Activated T-helper 1 cell treated with anti-CD3 and anti-CD28 coated beads, Interleukin-2, amount 50 U/mL, for 16 hours (primary cell): Measurements from ENCODE around the gene COL23A1.
"Not testable (repeated sequence)": the region's sequence is repeated elsewhere in the genome, so short reads cannot be mapped to it uniquely, and the experiment has no call there.

Experiments used
- DNase-seq, 2 donors: peaks; one replicate each; pipeline ENCODE4 v3.0.0-alpha.2; 2020; ENCODE audit warnings: low read depth in 1 of 2, low spot score in 1 of 2

Gene COL23A1

DNA sequence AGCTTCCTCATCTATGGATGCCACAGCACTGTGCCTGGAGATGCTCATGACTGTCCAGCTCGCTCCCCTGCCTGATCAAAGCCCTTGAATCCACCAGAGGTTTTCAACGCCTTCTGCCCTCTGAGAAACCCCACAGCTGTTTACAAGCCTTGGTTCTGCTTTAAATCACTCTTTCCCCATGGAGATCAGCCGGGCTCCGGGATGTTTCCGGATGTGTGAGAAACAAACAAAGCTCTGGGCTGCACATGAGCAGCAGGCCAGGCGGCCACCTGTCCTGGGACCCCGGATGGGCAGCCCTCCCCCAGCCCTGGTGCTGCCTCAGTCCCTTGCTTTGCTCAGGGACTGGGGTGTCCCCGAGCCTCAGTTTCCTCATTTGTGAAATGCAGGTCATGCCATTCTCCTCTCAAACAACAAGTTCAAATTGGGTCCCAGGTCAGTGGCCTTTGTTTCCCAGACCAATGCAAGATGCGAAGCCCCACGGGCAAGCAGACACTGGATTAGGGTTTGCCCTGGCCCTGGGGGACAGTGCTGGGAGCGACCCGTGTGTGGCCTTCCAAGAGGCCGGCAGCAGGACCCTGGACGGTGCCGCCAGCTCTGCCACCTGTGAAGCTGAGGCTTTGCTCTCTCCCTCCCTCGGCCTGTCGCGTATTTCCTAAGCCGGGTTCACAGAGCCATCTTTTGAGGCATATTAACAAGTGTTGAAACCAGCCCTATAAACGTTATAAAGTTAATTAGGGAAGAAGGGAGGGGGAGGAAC lies 315.2 kb downstream of the COL23A1 start:
- no peak for DNase-seq

DNA sequence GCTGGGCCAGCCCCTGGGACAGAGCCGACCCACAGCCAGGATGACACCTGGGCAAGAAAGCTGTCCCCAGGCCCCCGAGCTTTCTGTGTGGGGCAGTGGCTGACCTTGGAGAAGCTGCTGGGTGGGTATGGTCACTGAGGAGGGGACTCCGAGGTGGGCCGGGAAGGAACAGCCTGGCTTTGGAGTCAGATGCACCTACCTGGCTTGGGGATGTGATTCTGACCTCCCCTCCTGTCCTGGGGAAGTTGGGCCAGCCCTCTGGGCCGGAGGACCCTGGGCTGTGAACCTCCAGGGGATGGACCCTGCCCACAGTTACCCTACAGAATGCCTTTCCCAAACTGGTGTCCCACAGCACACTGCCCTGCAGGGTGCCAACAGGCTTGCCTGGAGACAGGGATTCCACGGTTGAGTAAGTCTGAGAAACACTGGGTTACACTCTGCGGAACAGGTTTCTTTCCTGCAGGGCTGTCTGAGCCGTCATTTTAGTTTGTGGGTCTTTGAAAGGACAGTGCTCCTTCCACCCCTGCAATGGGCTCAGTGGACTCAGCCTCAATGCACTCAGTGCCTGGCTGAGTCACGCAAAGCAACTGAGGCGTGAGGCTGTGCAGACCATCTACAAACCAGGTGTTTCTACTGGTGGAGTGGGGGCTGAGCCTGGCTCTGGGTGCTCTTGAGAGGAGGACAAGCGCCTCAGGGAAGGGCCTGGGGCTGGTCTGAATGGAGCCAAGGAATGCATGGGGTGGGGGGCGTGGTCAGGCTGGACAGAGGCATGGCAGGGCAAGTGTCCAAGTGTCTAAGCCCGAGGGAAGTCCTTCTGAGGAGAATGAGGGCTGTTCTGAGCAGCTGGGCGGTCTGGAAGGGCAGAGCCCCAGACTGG lies 316.3 kb downstream of the COL23A1 start:
- DNase-seq: no peak

- no peak for DNase-seq
These were observed 317.2 kb downstream of the COL23A1 start for GRCh38 chr5:178273041-178273440.

- no peak for DNase-seq
These were observed 317.6 kb downstream of the COL23A1 start for GRCh38 chr5:178272591-178272990.

DNA sequence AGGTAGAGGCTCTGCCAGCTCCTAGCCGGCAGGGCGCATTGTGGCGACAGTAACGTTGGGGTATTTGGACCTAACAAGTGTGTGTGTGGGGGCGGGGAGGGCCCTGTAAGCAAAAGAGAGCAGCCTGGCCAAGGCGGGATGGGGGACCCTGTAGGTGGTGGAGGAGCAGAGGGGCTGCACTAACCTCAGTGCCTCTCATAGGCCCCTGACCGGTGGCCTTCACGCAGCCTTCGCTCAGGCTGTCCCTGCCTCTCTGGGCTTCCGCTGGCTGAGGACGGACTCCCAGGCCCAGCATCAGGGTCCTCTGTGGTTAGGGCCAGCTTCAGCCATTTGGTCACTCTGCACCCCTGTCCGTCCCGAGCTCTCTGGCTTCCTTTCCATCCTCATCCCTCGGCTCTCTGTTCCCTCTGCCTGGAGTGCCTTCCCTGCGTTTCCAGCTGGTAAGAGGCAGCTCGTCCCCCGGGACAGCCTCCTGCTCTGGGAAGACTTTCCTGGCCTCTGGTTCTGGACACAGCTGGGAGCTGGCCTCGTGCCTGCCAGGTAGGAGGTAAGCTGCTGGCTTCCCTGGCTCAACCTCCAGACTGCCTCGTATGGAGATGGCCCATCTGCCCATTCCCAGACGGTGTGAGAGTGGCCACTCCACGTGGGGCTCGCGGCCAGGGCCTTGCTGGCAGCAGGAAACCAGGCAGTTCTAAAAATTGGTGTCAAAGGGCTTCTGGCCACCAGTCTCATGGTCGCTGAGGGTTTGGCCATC lies 318.3 kb downstream of the COL23A1 start:
- DNase-seq: no peak

- no peak for DNase-seq
These were observed 319.0 kb downstream of the COL23A1 start for GRCh38 chr5:178271231-178271630.

GRCh38 chr5:178269499-178269898 lies 320.7 kb downstream of the COL23A1 start:
- no peak for DNase-seq

- no peak for DNase-seq
These were observed 322.3 kb downstream of the COL23A1 start for GRCh38 chr5:178267876-178268275.

- DNase-seq: no peak
These were observed 322.9 kb downstream of the COL23A1 start for GRCh38 chr5:178267245-178267644.

DNA sequence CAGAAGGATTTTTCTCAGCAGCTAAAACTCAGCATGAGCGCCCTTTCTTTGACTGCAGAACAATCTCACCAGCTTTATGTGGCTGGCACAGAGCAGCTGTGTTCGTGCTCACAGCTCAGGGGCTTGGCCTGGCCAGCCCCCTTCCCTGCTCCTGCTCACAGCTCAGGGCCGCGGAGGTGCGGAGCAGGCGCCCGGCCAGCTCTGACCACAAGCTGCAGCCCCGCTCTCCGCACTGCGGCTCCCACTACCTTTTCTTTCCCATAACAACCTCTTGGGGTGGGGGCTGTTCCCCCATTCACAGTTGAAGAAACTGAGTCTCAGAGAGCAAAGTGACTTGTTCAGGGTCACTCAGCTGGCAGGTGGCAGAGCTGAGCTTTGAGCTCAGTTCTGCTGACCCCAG lies 323.6 kb downstream of the COL23A1 start:
- DNase-seq: no peak

GRCh38 chr5:178265746-178266145 lies 324.4 kb downstream of the COL23A1 start:
- no peak for DNase-seq

- no peak for DNase-seq
These were observed 326.1 kb downstream of the COL23A1 start for GRCh38 chr5:178264044-178264443.

- DNase-seq: no peak
These were observed 328.3 kb downstream of the COL23A1 start for GRCh38 chr5:178261666-178262600.

DNA sequence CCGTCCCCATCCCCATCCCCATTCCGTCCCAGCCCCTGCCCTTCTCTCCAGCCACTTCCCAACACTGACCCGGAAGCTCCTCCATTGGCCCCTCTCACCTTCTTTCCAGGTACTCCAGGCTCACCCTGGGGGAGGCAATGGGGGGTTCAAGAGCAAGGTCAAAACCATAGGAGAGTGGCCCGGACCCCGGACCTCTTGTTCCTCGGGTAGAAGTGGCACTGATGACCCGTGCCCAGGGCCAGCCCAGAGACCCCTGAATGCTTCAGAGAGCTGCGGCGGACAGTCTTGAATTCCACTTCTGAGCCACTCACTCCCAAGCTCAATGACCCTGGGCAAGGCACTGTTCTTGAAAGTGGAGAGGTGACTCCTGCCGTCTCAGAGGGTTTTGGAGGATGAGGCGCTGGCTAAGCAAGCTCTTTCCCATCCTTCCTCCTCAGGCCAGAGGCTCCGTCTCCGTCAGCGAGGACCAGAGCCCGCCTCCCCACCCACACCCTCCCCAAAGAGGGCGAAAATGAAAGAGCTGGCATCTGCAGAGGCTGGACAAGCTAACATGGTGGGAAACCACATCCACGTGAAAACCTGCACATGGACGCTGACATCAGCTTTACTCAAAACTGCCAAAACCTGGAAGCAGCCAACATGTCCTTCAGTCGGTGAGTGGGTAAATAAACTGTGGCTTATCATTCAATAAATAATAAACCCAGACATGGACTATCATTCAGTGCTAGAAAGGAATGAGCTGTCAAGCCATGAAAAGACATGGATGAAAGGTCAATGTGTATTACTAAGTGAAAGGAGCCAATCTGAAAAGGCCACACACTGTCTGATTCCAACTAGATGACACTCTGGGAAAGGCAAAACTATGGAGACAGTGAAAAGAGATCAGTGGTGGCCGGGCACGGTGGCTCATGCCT lies 330.3 kb downstream of the COL23A1 start:
- no peak for DNase-seq

DNA sequence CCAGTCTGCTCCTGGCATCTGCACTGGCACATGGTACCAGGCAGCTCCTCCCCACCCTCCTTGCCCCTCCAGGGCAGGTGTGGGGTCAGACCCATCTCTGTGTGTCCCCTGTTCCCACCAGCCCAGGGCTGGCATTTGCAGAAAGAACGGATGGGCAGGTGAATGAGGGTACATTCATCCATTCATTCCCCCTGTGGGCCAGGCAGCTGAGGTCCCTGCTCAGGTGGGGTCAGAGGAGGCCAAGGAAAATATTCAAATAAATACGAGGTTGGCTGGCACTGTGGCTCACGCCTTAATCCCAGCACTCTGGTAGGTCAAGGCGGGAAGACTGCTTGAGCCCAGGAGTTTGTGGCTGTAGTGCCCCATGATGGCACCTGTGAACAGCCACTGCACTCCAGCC lies 332.5 kb downstream of the COL23A1 start:
- no peak for DNase-seq

GRCh38 chr5:178256746-178257145 lies 333.4 kb downstream of the COL23A1 start:
- DNase-seq: no peak

DNA sequence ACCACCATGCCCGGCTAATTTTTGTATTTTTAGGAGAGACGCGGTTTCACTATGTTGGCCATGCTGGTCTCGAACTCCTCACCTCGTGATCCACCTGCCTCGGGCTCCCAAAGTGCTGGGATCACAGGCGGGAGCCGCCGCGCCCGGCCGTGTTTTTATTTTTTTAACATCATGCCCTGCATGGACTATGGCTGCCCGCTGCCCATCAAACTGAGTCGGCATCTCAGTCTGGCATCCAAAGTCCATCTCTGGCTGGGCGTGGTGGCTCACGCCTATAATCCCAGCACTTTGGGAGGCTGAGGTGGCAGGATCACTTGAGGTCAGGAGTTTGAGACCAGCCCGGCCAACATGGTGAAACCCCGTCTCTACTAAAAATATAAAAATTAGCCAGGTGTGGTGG lies 336.6 kb downstream of the COL23A1 start:
- DNase-seq: not testable (repeated sequence)

DNA sequence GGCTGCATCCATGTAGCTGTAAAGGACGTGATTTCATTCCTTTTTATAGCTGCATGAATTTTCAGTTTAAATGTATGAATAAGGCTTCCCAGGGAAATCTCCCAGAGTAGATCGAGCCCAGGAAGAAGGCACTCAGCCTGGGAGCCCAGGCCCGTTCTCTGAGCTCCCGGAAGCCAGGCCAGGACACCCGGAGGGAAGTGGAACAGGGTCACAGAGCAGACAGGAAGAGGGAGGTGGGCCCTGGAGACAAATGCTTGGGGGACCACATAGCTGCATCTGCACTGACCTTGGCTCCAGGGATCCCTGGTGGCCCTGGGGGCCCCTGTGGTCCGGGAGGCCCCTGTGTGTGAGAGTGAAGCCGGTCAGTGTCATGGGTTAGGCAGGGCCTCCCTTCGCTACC lies 337.9 kb downstream of the COL23A1 start:
- no peak for DNase-seq

DNA sequence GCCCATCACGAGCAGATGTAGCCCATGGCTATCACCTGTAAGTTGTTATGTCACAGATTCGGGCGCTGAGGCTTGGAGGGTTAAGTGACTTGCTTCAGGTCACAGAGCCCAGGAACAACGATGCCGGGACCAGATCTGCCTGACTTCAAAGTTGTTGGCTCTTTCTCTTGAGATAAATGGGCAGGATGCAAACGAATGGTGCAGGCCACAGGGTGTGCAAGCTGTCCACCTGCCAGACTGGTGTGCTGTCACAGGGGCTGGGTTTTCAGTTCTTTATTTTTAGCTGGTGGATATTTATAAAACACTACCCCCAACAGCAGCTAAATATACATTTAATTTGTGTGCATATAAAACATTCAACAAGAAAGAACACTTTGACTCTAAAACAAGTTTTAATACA lies 339.9 kb downstream of the COL23A1 start:
- DNase-seq: no peak
